ENCODE results near the gene SHD.
"Not testable (repeated sequence)": the region's sequence is repeated elsewhere in the genome, so short reads cannot be mapped to it uniquely, and the experiment has no call there.

SHD gene

DNA sequence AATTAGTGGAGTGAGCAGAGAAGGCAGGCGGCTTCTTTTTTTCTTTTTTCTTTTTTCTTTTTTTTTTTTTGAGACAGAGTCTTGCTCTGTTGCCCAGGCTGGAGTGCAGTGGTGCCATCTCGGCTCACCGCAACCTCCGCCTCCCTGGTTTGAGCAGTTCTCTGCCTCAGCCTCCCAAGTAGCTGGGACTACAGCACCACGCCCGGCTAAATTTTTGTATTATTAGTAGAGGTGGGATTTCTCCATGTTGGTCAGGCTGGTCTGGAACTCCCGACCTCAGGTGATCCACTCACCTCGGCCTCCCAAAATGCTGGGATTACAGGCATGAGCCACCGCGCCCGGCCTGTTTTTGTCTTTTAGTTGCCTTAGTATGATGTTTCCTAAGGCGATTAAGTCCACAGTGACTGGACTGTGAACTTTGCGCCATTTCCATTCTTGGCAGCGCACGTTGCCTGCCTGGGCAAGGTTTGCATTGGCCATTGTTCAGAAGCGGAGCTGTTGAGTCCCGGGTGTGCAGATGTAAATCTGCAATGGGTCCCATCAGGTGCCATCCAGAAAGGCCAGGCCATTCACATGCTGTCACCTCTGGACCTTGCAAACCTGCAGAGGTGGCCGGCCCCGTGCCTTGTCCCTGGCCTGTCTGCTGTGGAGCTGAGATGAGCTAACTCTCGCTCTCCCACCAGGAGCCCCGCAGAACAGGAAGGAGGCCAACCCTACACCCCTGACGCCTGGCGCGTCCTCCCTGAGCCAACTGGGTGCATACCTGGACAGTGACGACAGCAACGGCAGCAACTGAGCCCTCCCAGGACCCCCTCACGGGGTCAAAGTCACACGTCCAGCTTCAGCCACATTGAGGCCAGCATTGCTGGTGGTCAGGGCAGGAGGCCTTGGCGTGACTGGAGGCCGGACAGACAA lies 10.9 kb upstream of the SHD start:
- DNase-seq = no peak

DNA sequence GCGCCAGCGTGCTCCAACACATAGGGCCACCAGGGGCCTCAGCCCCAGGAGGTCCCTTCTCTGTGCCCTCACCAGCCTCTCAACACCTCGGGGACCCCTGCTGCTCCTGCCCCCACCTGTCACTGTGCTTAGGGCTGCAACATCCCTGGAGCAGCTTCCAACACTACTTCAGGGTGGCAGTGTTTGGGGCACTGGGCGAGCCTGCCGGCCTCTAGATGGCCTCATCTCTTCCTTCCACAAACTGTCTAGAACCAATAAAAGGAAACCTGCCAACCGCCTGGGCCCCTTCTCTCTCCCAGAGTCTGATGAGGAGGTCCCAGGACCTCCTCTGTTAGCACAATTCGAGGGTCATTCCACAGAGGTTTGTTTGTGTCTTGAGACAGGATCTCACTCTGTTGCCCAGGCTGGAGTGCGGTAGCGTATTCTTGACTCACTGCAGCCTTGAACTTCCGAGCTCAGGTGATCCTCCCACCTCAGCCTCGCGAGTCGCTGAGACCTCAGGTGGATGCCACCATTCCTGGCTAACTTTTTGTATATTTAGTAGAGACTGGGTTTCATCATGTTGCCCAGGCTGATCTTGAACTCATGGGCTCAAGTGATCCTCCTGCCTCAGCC lies 10.1 kb upstream of the SHD start:
- no peak for DNase-seq

GRCh38 chr19:4272894-4273293 lies 6.2 kb upstream of the SHD start:
- DNase-seq = no peak

- not testable (repeated sequence) for DNase-seq
Measured at GRCh38 chr19:4274321-4274686, 4.8 kb upstream of the SHD start.

- no peak for DNase-seq
Measured at GRCh38 chr19:4277191-4277696, 1.8 kb upstream of the SHD start.

- no peak for DNase-seq
Measured at GRCh38 chr19:4278010-4278409, 1.1 kb upstream of the SHD start.

DNA sequence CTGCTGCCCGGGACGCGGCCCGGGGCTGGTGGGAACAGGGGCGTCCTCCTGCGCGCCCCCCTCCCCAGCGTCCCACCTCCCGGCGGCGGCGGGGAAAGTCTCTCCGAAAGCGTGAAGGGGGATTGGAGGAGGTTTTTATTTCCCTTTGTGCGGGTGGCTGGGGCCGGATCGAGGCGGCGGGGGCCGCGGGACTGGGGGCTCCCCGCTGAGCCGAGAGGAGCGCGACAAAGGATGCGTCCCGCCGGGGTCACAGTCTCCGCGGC lies 132 bp downstream of the SHD start:
- DNase-seq = no peak

DNA sequence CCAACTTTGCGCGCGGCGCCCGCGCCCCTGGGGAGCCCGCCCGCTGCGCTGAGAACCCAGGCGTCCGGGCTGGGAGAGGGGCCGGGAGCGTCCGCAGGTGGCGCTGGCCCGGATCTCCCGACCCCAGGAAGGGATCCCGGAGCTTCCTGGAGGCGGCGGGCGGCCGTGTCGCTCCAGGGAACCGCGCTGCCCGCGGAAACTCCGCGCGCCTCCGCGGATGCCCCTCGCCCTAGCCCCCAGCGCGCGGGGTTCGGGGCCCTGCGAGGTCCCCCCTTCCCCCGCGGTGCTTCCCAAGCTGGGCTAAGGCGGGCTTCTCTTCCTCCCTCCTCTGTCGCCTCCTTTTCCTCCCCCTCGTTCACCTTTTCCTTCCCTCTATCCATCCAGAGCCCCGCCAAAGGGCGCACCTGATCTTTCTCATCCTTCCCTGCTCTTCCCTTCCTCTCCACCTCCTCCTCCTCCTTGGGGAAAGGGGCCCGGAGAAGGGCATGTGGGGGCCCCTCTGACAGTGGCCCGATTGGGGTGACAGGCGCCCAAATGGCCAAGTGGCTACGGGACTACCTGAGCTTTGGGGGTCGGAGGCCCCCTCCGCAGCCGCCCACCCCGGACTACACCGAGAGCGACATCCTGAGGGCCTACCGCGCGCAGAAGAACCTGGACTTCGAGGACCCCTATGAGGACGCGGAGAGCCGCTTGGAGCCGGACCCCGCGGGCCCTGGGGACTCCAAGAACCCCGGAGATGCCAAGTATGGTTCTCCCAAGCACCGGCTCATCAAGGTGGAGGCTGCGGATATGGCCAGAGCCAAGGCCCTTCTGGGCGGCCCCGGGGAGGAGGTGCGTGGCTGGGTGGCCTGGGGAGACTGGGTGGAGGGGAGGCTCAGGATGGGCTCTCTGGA lies 710 bp downstream of the SHD start:
- no peak for DNase-seq

GRCh38 chr19:4284176-4284958 lies 5.3 kb downstream of the SHD start:
- DNase-seq = no peak

DNA sequence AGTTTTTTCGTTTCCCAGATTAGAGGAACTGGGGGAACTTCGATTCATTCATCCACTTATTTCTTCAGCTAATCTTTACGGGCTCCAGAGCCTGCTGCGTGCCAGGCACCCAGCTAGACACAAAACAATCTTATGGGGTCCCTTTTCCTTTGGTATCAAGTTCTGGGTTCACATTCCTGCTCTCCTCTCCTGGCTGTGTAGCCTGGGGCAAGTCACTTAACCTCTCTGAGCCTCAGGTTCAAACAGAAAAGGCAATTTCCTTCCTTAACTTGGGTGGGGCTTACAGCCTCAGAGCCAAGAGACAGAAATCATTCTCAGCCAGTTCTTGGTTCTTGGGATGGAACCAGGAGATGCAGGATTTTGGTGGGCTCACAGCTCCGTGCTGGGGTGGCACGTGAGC lies 5.9 kb downstream of the SHD start:
- no peak for DNase-seq

GRCh38 chr19:4286141-4286540 lies 7.1 kb downstream of the SHD start:
- DNase-seq = not testable (repeated sequence)

GRCh38 chr19:4288091-4288777 lies 9.2 kb downstream of the SHD start:
- DNase-seq = no peak

- DNase-seq = no peak
Measured at GRCh38 chr19:4291184-4291732, 12.2 kb downstream of the SHD start.

GRCh38 chr19:4292515-4292914 lies 13.4 kb downstream of the SHD start:
- DNase-seq = no peak

DNA sequence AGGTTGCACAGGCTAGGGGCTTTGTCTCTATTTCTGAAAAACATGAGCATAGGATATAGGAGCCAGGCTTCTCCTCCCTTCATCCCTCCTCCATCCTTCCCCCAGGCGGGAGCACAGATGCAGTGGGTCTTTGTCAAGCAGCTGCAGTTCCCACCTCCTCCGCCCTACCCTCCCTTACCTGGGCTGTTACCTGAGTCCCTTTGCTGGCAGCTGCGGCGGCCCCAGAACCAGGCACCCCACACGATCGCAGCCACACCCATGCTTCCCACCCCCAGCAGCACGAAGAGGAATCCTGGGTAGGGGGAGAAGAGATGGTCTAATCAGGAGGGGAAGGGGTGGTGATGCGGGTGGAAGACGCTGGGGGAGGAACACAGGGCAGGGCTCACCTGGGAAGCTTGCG lies 15.3 kb downstream of the SHD start:
- DNase-seq = no peak

- DNase-seq = no peak
Measured at GRCh38 chr19:4295972-4296771, 17.1 kb downstream of the SHD start.

- DNase-seq = no peak
Measured at GRCh38 chr19:4297901-4298809, 19.1 kb downstream of the SHD start.

DNA sequence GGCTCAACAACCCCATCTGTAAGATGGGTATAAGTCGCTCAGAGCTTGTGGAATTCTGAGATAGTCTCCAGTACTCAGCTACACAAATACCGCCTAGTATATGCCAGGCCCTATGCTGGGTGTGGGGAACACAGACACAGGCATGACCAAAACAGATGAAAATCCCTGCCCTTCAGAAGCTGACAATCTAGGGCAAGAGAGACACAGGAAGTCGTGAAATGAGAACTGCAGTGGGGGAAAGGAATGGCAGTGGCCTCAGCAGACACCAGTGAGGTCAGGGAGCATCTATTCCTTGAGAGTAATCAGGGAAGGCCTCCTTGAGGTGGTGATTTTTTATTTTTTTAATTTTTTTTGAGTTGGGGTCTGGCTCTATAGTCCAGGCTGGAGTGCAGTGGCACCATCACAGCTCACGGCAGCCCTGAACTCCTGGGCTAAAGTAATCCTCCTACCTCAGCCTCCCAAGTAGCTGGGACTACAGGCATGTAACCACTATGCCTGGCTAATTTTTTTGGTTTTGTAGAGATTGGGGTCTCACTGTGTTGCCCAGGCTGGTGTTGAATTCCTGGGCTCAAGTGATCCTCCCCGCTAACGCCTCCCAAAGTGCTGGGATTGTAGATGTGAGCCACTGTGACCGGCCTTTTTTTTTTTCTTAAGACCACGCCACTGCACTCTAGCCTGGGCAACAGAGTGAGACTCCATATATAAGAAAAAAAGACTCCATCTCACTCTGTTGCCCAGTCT lies 19.9 kb downstream of the SHD start:
- DNase-seq = no peak

DNA sequence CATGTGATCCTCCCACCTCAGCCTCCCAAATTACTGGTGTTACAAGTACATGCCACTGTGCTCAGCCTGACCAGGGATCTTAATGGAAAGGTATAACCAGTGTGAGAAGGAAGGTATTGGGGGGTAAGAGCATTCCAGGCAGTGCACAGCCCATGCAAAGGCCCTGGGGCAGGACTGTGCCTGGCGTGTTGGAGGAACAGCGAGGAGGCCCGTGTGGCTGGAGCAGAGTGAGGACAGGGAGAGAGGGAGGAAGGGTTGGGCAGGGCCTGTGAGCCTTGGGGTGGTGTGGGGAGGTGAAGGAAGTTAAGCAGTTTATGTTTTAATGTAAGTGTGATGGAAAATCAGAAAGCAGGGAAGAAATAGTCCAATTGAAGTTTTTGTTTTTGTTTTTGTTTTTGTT lies 21.5 kb downstream of the SHD start:
- DNase-seq = no peak
